Fibroblast of mammary gland (primary cell): ENCODE data around the gene NTM.

Source experiments
- DNase-seq: peaks from one replicate; pipeline ENCODE4 v3.0.0-alpha.2; 2010; ENCODE audit warnings: low read depth
- H3K4me3 ChIP-seq: 2 replicates; pipeline ENCODE4 v1.5.1; 2011; ENCODE audit warnings: low read depth, mild to moderate bottlenecking, low read length, moderate library complexity; ENCODE audit not compliant: control insufficient read depth
- TF ChIP-seq, protein P1 (sequence below): conservative IDR thresholded peaks from 2 replicates; pipeline ENCODE4 v1.5.1; 2011; ENCODE audit warnings: low read depth, low read length, inconsistent platforms; ENCODE audit not compliant: control insufficient read depth, insufficient read depth

The NTM gene

DNA sequence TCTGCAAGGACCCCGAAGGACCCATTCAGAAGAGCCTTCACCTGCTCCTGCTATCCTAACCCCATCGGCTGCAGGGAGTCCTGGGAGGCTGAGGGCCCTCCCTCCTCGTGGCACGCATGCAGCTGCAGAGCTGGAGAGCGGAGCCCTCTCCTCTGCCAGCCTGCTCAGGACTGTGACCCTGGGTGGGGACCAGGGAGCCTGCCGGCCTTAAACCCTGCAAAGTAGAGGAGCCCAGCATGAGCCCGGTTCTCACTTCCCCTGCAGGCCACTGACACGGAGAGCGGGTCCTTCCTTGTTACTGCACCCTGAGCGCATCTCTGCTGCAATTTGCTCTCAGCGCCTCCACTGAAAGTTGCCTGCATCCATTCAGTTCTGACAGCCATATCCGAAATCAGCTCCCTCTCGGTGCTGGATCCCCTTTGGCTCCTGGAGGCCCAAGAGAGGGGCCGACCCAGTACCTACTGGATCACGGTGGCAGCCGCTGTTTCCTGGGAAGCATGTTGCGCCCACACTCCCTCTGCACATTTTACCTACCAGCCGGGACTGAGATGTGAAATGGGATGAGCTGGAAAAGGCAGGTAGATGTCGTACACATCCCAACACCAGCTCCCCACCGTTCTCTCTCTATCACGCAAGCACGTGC is 312.1 kb downstream of the NTM start:
- TF ChIP-seq, protein P1, sequence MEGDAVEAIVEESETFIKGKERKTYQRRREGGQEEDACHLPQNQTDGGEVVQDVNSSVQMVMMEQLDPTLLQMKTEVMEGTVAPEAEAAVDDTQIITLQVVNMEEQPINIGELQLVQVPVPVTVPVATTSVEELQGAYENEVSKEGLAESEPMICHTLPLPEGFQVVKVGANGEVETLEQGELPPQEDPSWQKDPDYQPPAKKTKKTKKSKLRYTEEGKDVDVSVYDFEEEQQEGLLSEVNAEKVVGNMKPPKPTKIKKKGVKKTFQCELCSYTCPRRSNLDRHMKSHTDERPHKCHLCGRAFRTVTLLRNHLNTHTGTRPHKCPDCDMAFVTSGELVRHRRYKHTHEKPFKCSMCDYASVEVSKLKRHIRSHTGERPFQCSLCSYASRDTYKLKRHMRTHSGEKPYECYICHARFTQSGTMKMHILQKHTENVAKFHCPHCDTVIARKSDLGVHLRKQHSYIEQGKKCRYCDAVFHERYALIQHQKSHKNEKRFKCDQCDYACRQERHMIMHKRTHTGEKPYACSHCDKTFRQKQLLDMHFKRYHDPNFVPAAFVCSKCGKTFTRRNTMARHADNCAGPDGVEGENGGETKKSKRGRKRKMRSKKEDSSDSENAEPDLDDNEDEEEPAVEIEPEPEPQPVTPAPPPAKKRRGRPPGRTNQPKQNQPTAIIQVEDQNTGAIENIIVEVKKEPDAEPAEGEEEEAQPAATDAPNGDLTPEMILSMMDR: no peak
- no peak overlapping the region for H3K4me3 ChIP-seq
- no peak for DNase-seq

DNA sequence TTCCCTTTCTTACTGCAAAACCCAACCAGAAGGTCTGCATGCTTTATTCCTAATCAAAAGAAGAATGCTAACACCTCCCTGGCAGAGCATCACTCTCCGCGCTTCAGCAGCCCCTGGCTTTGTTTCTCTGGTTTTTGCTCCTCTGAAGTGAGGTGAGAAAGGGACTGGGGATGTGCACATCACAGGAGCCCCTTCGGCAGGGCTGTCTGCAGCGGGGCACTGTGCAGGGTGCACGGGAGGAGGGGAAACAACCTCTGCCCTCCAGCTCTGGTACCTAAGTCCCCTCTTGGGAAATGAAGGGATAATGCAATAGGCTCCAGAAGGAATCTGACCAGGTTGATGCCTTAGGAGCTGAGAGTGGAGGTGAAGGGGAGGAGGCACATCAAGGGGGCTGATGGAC is 312.7 kb downstream of the NTM start:
- H3K4me3 ChIP-seq: no peak overlapping the region
- no peak for DNase-seq
- TF ChIP-seq, protein P1: no peak

DNA sequence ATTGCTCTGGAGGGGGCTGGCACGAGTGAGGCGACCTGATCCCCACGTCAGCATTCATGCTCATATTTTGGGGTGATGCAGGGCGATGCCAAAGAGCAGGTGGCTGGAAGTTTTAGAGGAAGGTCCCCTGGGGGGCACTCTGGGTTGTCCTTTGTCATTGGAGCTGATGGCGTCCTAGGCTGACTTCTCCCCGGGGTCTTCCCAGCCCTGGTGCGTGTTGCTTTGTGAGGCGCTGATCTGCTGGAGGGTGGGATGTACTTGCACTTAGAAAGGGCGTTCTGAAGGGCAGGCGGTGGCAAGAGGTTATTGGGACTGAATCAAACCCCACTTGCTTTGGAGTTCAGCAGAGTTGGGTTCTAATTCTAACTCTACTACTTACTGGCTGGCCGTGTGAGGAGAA is 313.3 kb downstream of the NTM start:
- no peak overlapping the region for H3K4me3 ChIP-seq
- TF ChIP-seq, protein P1: no peak
- no peak for DNase-seq

DNA sequence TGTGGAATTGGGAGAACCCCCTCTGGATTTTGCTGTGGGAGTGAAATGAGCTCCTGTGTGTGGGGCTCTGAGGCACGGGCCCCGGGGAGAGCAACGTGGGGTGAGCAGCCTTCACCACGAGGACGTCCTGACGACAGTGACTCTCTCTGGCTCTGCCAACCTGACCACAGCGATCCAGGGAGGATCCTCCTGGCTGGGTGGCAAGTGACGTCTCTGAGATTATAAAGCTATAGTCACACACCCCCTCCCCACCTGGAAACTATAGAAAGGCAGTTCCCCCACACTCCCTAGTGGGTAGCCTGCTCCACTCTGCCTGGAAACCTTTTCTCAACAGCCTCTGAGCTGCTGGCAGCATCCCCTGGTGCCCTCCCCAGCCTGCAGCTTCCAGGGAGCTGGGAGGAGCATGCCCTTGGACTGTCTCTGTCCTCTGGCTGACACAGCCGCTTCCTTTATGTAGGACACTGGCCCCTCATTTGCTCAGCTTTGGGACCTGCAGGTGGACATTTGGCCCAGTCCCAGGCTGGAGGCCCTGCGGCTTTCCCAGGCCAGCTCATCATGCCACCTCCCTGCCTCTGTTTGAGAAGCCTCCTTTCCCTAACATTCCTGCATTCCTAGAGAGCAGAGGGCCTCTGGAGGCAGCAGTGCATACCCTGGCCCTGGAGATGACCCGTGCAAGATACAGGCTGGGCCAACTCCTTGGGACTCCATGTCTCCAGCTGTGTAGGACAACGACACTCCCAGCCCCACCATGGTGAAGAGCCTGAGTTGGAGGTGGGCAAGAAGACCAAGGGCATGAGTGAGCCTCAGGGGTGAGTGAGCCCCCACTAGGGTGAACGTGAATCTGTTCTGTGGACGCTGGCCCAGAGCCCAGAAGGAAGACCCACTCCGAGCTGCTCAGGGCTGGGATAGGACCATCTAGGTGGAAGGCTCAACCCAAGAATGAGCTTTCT is 314.0 kb downstream of the NTM start:
- TF ChIP-seq, protein P1: no peak
- H3K4me3 ChIP-seq: no peak overlapping the region
- DNase-seq: no peak

DNA sequence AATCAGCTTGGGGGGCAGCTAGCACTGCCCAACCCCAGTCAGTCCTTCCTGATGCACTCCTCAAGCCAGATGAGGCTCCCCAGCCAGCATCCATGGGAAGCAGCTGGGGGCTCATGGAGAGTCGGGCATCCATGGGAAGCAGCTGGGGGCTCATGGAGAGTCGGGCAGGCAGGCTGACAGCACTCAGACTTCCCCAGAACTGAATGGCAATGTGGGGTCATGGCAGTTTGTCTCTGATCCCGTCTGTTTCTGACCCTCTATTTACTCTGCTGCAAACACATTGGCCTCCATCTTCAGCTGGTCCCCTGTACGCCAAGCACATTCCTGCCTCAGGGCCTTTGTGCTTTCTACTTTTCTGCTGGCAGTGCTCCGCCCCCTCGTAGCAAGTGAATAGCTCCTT is 314.8 kb downstream of the NTM start:
- TF ChIP-seq, protein P1: no peak
- no peak overlapping the region for H3K4me3 ChIP-seq
- no peak for DNase-seq

DNA sequence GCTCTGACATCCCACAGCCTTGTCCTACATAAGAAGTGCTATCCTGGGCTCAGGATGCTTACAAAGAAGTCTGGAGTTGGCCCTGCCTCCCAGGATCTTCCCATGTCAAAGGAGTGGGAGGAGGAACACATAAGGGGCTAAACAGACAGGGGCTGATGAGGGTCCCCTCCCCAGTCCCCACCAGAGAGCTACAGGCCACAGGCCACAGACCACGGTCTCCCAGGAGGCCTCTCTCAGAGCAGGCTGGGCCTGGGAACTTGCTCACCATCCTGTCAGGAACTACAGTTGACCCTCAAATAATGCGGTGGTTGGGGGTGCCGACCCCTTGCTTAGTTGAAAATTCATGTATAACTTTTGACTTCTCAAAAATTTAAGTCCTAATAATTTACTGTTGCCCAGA is 315.5 kb downstream of the NTM start:
- DNase-seq: no peak

More for the DNA sequence above, 315.5 kb downstream of the NTM start:
- TF ChIP-seq, protein P1: no peak
- no peak overlapping the region for H3K4me3 ChIP-seq
